IMR-90 (cell line): ENCODE results near the gene NFIA.

Source experiments
- BHLHE40 ChIP-seq: fragments of 150-350 bp; IDR thresholded peaks from 2 replicates; pipeline ENCODE4 v1.6.1; 2016; ENCODE audit warnings: mild to moderate bottlenecking, low read depth, low read length
- CHD1 ChIP-seq: IDR thresholded peaks from 2 replicates; pipeline ENCODE4 v1.6.1; 2012; ENCODE audit warnings: low read depth, low read length, improper control_type of control experiment
- CTCF ChIP-seq: conservative IDR thresholded peaks from 2 replicates; pipeline ENCODE4 v1.5.1; 2012; ENCODE audit warnings: mild to moderate bottlenecking, low read depth, low read length, improper control_type of control experiment
- FOS ChIP-seq: fragments of 150-350 bp; IDR thresholded peaks from 2 replicates; pipeline ENCODE4 v1.6.1; 2016; ENCODE audit warnings: low read depth, low read length
- MAFK ChIP-seq: IDR thresholded peaks from 2 replicates; pipeline ENCODE4 v1.6.1; 2012; ENCODE audit warnings: low read depth, low read length, improper control_type of control experiment
- MXI1 ChIP-seq: IDR thresholded peaks from 2 replicates; pipeline ENCODE4 v1.6.1; 2012; ENCODE audit warnings: low read depth, mild to moderate bottlenecking, low read length, moderate library complexity, borderline replicate concordance
- POLR2A ChIP-seq: IDR thresholded peaks from 2 replicates; pipeline ENCODE4 v1.6.1; 2012; ENCODE audit warnings: mild to moderate bottlenecking, low read depth, low read length
- RAD21 ChIP-seq: IDR thresholded peaks from 2 replicates; pipeline ENCODE4 v1.6.1; 2012; ENCODE audit warnings: low read length, improper control_type of control experiment
- RCOR1 ChIP-seq: IDR thresholded peaks from 2 replicates; pipeline ENCODE4 v1.6.1; 2012; ENCODE audit warnings: mild to moderate bottlenecking, low read length, improper control_type of control experiment; ENCODE audit not compliant: insufficient replicate concordance
- RFX5 ChIP-seq: IDR thresholded peaks from 2 replicates; pipeline ENCODE4 v1.8.0; 2012; ENCODE audit warnings: low read depth, mild to moderate bottlenecking, low read length, moderate library complexity
- SMC3 ChIP-seq: fragments of 150-350 bp; IDR thresholded peaks from 2 replicates; pipeline ENCODE4 v1.6.1; 2016; ENCODE audit warnings: low read depth, mild to moderate bottlenecking, antibody characterized with exemption, low read length, moderate library complexity

GRCh38 chr1:61293986-61294504, 211.7 kb downstream of the NFIA start:
- TF ChIP-seq RAD21 (no peak), POLR2A (no peak), CTCF (no peak), SMC3 (no peak), RCOR1 (no peak), MXI1 (no peak), RFX5 (no peak), MAFK (no peak), BHLHE40 (no peak), CHD1 (no peak), FOS (no peak)
